Measurements from ENCODE around the gene UCKL1.
"Not testable (repeated sequence)": the region's sequence is repeated elsewhere in the genome, so short reads cannot be mapped to it uniquely, and the experiment has no call there.

The UCKL1 gene

DNA sequence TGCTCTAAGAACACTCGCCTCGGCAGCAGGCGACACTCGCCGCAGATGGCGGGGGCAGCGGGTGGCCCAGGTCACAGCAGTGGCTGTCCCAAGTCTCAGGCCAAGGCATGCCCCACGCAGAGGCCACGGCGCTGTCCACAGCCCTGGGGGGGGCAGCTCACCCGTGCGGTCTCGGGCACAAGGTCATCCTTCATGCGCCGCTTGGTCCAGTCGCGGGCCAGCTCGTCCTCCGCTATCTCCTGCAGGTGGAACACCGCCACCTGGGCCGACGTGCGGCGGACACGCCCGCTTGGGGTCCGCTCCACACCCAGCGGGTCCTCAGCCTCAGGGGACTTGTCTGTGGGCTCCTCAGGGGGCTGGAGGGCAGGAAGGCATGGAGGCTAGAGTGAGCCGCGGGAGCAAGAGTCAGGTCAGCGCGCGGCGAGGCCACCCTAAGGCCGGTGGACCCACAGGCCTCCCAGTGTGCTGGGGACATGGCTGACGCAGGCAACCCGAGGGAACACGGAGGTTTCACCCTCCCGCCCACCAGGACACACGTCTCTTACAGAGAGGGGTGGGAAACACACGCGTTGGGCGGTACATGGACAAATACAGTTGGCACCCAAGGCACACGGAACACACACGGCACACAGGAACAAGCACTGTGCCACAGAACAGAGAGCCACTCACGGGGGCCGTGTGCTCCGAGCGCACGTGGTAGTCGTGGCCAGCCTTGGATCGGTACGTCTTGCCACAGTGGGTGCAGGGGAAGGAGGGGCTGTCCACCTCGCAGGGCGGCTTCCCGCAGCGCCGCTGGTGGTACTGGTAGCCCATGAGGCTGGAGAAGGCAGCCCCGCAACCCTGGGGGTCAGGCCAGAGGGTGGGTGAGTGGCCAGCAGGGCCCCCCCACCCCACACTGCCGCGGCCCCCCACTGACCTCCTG is 6.5 kb upstream of the UCKL1 start:
- no peak for DNase-seq
- Histone ChIP-seq H3K4me3 (ENCODE audit: low read depth, low read length) (no peak overlapping the region), H3K9me3 (ENCODE audit: severe bottlenecking) (no peaks in the 10 kb centered on the region), H3K36me3 (peaks cover 15% of the 10 kb centered on the region), H3K27me3 (ENCODE audit: insufficient read depth, low read depth, severe bottlenecking) (no peaks in the 10 kb centered on the region), H3K27ac (no peak overlapping the region)
- TF ChIP-seq, protein P1, sequence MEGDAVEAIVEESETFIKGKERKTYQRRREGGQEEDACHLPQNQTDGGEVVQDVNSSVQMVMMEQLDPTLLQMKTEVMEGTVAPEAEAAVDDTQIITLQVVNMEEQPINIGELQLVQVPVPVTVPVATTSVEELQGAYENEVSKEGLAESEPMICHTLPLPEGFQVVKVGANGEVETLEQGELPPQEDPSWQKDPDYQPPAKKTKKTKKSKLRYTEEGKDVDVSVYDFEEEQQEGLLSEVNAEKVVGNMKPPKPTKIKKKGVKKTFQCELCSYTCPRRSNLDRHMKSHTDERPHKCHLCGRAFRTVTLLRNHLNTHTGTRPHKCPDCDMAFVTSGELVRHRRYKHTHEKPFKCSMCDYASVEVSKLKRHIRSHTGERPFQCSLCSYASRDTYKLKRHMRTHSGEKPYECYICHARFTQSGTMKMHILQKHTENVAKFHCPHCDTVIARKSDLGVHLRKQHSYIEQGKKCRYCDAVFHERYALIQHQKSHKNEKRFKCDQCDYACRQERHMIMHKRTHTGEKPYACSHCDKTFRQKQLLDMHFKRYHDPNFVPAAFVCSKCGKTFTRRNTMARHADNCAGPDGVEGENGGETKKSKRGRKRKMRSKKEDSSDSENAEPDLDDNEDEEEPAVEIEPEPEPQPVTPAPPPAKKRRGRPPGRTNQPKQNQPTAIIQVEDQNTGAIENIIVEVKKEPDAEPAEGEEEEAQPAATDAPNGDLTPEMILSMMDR (IDR thresholded peaks at IDR 0.05; ENCODE audit: low read depth, low read length) = no peak

DNA sequence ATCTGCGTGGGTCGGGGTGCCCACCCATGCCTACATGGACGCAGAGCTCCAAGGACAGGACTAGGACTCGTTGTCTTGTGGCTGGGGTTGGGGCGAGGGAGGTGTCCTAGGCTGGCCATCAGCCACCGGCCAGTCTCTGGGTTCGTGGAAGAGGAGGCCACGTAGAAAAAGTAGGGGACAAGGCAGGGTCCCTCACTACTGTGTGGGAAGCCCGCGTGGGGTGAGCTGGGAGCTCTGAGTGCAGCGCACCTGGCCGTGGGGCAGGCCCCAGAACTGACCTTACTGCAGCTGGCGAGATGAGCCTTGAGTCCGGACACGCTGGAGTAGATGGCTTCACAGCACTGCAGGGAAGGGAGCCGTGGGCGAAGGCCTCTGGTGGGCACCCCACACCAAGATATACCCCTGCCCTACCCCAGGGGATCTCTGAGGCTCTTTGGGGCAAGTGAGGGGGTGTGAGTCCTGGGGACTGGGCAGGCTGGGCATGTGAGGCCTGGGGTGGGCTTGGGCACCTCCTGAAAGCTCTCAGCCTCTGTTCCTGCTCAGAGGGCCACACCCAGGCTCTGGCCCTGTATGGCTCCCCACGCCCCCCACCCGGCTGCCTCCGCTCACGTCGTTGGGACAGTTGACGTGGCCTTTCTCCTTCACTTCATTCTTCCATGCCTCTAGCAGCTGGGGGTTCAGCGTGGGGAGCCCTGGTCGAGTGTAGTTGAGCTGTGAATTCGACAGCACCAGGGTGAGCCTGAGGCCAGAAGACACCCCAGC is 5.6 kb upstream of the UCKL1 start:
- peaks cover 15% of the 10 kb centered on the region for H3K36me3 ChIP-seq
- no peaks in the 10 kb centered on the region for H3K27me3 ChIP-seq (ENCODE audit: insufficient read depth, low read depth, severe bottlenecking)
- TF ChIP-seq, protein P1 (IDR thresholded peaks at IDR 0.05; ENCODE audit: low read depth, low read length) = no peak

DNA sequence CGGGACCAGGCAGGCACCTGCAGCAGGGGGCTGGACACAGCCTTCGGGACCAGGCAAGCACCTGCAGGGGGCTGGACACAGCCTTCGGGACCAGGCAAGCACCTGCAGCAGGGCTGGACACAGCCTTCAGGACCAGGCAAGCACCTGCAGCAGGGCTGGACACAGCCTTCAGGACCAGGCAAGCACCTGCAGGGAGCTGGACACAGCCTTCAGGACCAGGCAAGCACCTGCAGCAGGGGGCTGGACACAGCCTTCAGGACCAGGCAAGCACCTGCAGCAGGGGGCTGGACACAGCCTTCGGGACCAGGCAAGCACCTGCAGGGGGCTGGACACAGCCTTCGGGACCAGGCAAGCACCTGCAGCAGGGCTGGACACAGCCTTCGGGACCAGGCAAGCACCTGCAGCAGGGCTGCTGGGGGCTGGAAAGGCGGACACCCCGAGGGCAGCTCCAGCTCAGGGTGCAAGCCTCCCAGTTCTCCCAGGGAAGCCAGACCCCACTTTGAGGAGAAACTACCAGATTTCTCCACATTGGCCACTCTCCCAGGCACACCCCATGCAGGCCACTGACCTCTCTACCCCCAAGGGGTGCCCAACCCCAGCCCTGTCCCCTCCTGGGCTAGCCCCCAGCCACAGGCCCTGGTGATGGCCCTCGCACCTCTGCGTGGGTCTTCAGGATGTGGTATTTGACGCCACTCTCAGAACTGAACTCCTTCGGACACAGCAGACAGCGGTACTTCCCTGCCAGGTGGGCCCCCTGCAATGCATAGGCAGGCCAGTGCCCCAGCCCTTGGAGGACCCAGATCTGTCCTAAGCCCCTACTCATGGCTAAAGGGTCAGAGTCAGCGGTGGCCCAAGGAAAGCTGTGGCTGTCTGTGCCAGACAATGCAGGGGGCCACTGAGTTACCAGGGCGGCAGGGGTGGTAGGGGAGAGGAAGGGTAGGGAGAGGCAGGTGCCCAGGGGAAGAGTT is 4.7 kb upstream of the UCKL1 start:
- H3K27me3 ChIP-seq (ENCODE audit: insufficient read depth, low read depth, severe bottlenecking); H3K36me3 ChIP-seq; H3K4me3 ChIP-seq (ENCODE audit: low read depth, low read length); H3K27ac ChIP-seq; H3K9me3 ChIP-seq (ENCODE audit: severe bottlenecking); DNase-seq: not testable (repeated sequence)

More for the DNA sequence above, 5.6 kb upstream of the UCKL1 start:
- H3K4me3 ChIP-seq (ENCODE audit: low read depth, low read length) = no peak overlapping the region
- H3K9me3 ChIP-seq (ENCODE audit: severe bottlenecking) = no peaks in the 10 kb centered on the region
- DNase-seq = no peak
- no peak overlapping the region for H3K27ac ChIP-seq

DNA sequence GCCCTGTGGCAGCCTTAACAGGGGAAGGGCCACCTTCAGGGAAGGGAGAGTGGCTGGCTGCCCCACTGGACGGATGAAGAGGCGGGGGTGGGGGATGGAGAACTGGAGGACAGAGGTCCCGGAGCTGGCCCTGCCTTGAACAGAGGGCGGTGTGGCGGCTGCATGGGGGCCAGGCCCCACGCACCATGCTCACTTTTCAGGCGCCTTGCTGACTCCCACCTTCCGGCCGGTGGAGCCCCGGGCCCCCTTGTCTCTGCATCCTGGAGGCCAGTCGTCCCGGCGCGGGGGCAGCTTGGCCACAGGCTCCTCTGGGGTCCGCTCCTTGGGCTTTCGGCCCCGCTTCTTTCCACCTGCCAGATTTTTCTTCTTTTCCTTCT is 3.5 kb upstream of the UCKL1 start:
- Histone ChIP-seq H3K36me3 (peaks cover 10% of the 10 kb centered on the region), H3K27ac (no peak overlapping the region), H3K9me3 (ENCODE audit: severe bottlenecking) (no peaks in the 10 kb centered on the region), H3K4me3 (ENCODE audit: low read depth, low read length) (no peak overlapping the region), H3K27me3 (ENCODE audit: insufficient read depth, low read depth, severe bottlenecking) (no peaks in the 10 kb centered on the region)
- TF ChIP-seq, protein P1 (IDR thresholded peaks at IDR 0.05; ENCODE audit: low read depth, low read length) = no peak
- DNase-seq = no peak

DNA sequence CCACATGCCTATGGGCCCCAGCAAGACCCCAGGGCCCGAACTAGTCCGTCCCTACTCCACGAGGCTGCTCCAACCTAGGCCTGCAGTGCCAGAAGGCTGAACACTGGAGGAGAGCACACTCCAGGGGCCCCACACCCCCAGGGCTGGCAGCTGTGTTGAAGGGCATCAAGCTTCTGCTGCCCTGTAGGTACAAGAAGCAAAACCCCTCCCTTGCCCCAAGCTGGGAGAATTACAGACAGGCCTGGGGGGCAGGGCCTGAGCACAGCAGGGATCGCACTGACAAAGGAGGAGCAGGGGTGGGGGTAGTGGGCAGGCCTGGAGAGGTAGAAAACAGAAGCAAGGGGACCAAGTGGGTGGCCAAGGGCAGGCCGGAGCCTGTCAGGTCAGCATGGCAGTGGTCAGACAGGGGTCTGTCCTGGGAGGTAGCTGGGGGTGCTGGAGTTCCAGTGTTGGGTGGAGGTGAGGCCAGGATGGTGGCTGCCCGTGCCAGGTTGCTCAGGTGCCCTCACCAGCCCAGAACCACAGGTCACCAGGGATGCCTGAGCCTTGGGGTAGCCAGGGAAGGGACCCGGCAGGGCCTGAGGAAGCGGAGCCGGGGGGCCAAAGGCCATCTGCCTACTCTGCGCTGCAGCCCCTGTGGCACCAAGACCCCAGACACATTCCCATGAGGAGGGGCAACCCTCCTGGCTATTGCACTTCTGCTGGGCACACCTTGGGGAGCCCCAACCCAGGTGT is 2.9 kb upstream of the UCKL1 start:
- peaks cover 10% of the 10 kb centered on the region for H3K36me3 ChIP-seq
- TF ChIP-seq, protein P1 (IDR thresholded peaks at IDR 0.05; ENCODE audit: low read depth, low read length) = no peak
- H3K9me3 ChIP-seq (ENCODE audit: severe bottlenecking) = no peaks in the 10 kb centered on the region
- no peak overlapping the region for H3K4me3 ChIP-seq (ENCODE audit: low read depth, low read length)
- no peak overlapping the region for H3K27ac ChIP-seq
- no peaks in the 10 kb centered on the region for H3K27me3 ChIP-seq (ENCODE audit: insufficient read depth, low read depth, severe bottlenecking)
- DNase-seq = no peak
